WTC11 (cell line): Measurements from ENCODE around the gene PIP4K2A. TPM values are rescaled to one million over a fixed set of nuclear protein-coding genes. Genes with fewer than 3 reads are reported as not detected.

ENCODE experiments used
- ATAC-seq: fragments of 200-7000 bp; cut with Tn5 transposase; 2 replicates; pipeline ENCODE4 v1.10.0; 2021; ENCODE audit warnings: mild to moderate bottlenecking, moderate library complexity
- CTCF ChIA-PET: fragments of 300-600 bp; sonication (Branson Sonifier 250); formaldehyde crosslinking; loops from one replicate; lab custom pipeline; 2021; ENCODE audit warnings: antibody characterized with exemption; lab: Charles Lee
- POLR2A ChIA-PET: fragments of 350-600 bp; sonication (Branson Sonifier 250); formaldehyde crosslinking; loops from one replicate; lab custom pipeline; 2021; ENCODE audit warnings: antibody characterized with exemption; lab: Charles Lee
- DNase-seq: peaks from one replicate; pipeline ENCODE4 v3.0.0; 2021; ENCODE audit warnings: low spot score
- H3K27ac Mint-ChIP-seq: 2 replicates; pipeline ENCODE4 v1.8.0; 2021; ENCODE audit warnings: mixed read lengths
- H3K27me3 Mint-ChIP-seq: 2 replicates; pipeline ENCODE4 v1.8.0; 2021; ENCODE audit warnings: low read depth, mild to moderate bottlenecking, moderate library complexity, mixed read lengths
- H3K36me3 Mint-ChIP-seq: 2 replicates; pipeline ENCODE4 v1.8.0; 2021; ENCODE audit warnings: mixed read lengths
- H3K4me1 Mint-ChIP-seq: 2 replicates; pipeline ENCODE4 v1.8.0; 2022; ENCODE audit warnings: mixed read lengths
- H3K4me3 Mint-ChIP-seq: 2 replicates; pipeline ENCODE4 v1.8.0; 2021; ENCODE audit warnings: mild to moderate bottlenecking, moderate library complexity, mixed read lengths
- H3K9me3 Mint-ChIP-seq: 2 replicates; pipeline ENCODE4 v1.8.0; 2021; ENCODE audit warnings: mixed read lengths
- CREB1 ChIP-seq: sonication (generic); formaldehyde crosslinking; IDR thresholded peaks from 2 replicates; pipeline ENCODE4 v1.8.0; 2023; ENCODE audit warnings: mild to moderate bottlenecking, missing genetic modification reagents
- FOXJ3 ChIP-seq: sonication (generic); formaldehyde crosslinking; IDR thresholded peaks from 2 replicates; pipeline ENCODE4 v1.9.0; 2021; ENCODE audit warnings: missing genetic modification reagents, mild to moderate bottlenecking, borderline replicate concordance
- GRHL2 ChIP-seq: fragments of 250-450 bp; sonication (Bioruptor Pico); IDR thresholded peaks from 2 replicates; pipeline ENCODE4 v1.8.0; 2022; ENCODE audit warnings: mild to moderate bottlenecking, moderate library complexity; ENCODE audit not compliant: insufficient replicate concordance, severe bottlenecking
- JAZF1 ChIP-seq: fragments of 250-450 bp; sonication (Bioruptor Pico); IDR thresholded peaks from 2 replicates; pipeline ENCODE4 v1.9.0; 2021; ENCODE audit warnings: moderate library complexity, mild to moderate bottlenecking, inconsistent platforms
- RORB ChIP-seq: fragments of 250-450 bp; sonication (Bioruptor Pico); IDR thresholded peaks from 2 replicates; pipeline ENCODE4 v1.9.0; 2021; ENCODE audit warnings: mild to moderate bottlenecking
- SMAD3 ChIP-seq: sonication (generic); formaldehyde crosslinking; IDR thresholded peaks from 2 replicates; pipeline ENCODE4 v1.8.0; 2022; ENCODE audit warnings: missing genetic modification reagents, mild to moderate bottlenecking, borderline replicate concordance
- SP1 ChIP-seq: sonication (generic); formaldehyde crosslinking; conservative IDR thresholded peaks from 2 replicates; pipeline ENCODE4 v1.8.1; 2022; ENCODE audit warnings: missing genetic modification reagents
- TP53 ChIP-seq: sonication (generic); formaldehyde crosslinking; IDR thresholded peaks from 2 replicates; pipeline ENCODE4 v1.8.1; 2023; ENCODE audit warnings: mild to moderate bottlenecking, missing genetic modification reagents
- ZBTB21 ChIP-seq: sonication (generic); formaldehyde crosslinking; IDR thresholded peaks from 2 replicates; pipeline ENCODE4 v1.8.1; 2023; ENCODE audit warnings: mild to moderate bottlenecking, missing genetic modification reagents, borderline replicate concordance
- total RNA-seq: library from RNA; stranded (reverse); gene quantifications from 3 replicates; pipeline ENCODE4 v1.2.3, GENCODE V29; 2021
- TF ChIP-seq, protein P1 (sequence below): sonication (generic); formaldehyde crosslinking; IDR thresholded peaks from 2 replicates; pipeline ENCODE4 v1.8.1; 2022; ENCODE audit warnings: low read depth, missing genetic modification reagents, borderline replicate concordance
- TF ChIP-seq, protein P2 (sequence below): sonication (generic); formaldehyde crosslinking; IDR thresholded peaks from 2 replicates; pipeline ENCODE4 v1.8.1; 2022; ENCODE audit warnings: missing genetic modification reagents, borderline replicate concordance
- TF ChIP-seq, protein P3 (sequence below): sonication (generic); formaldehyde crosslinking; IDR thresholded peaks from 2 replicates; pipeline ENCODE4 v1.8.1; 2023; ENCODE audit warnings: mild to moderate bottlenecking, missing genetic modification reagents, borderline replicate concordance
- TF ChIP-seq, protein P4 (sequence below): fragments of 200-600 bp; IDR thresholded peaks from 2 replicates; pipeline ENCODE4 v1.8.0; 2022; ENCODE audit warnings: antibody characterized with exemption
- TF ChIP-seq, protein P5 (sequence below): sonication (generic); formaldehyde crosslinking; IDR thresholded peaks from 2 replicates; pipeline ENCODE4 v1.8.0; 2023; ENCODE audit warnings: missing genetic modification reagents, mild to moderate bottlenecking, borderline replicate concordance

The PIP4K2A gene
- total RNA-seq, 1 experiment from 2014 or later, result 47.5 TPM

DNA sequence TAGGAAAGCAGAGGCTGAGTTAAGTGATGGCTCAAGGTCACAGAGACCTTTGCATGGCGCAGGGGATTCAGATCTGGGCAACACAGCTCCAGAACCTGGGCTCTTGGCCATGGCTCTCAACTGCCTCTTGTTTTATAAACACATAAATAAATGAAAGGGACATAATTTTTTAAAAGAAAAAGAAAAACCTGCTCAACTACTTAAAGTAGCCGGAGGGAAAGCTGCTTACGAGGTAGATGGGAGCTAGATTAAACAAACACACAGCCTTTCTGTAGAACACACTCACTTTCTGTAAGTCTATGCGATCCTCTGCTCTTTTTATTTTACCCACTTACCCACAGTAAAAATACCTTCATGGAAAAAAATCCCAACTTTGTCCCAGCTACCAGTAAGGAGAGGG is 81.3 kb downstream of the PIP4K2A start (continued):
- TF ChIP-seq, protein P1, sequence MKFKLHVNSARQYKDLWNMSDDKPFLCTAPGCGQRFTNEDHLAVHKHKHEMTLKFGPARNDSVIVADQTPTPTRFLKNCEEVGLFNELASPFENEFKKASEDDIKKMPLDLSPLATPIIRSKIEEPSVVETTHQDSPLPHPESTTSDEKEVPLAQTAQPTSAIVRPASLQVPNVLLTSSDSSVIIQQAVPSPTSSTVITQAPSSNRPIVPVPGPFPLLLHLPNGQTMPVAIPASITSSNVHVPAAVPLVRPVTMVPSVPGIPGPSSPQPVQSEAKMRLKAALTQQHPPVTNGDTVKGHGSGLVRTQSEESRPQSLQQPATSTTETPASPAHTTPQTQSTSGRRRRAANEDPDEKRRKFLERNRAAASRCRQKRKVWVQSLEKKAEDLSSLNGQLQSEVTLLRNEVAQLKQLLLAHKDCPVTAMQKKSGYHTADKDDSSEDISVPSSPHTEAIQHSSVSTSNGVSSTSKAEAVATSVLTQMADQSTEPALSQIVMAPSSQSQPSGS (CRISPR knock-in tag), result no peak
- no peak for TF ChIP-seq SMAD3 (CRISPR knock-in tag)

DNA sequence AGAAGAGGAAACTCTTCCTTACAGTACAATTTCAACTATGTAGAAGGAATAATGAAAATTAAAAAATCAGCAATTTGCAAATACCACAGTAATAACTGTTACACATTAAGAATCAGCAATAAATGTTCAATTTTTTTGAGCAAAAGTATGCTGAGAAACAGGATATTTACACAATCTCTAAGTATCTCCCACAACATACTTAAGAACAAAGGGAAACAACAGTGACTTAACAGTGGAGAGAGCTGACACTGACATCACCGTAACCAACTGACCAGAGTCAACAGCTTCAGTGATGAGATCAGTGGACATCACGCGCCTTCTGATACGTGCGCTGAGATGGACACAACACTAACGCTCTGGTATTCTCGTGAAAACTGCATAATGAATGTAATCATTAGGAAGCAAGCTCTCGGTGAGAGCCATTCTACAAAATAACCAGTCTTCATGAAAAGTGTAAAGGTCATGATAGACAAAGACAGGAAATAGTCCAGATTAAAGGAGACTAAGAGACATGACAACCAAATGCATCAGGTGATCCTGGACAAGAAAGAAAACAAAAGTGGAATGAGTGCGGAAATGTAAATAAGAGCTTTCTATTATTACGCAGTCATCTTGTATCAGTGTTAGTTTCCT is 82.6 kb downstream of the PIP4K2A start:
- Mint-ChIP-seq H3K36me3 (peaks cover 2% of the 10 kb centered on the region; the same call in 1 of the 2 replicates), H3K27ac (peak overlapping the region; percentile 33), H3K4me1 (peaks cover 62% of the 10 kb centered on the region), H3K4me3 (no peak overlapping the region), H3K27me3 (no peaks in the 10 kb centered on the region), H3K9me3 (peaks cover 2% of the 10 kb centered on the region)
- CTCF ChIA-PET, result no interaction called here
- no peak for DNase-seq
- POLR2A ChIA-PET, result no interaction called here
- no peak for ATAC-seq
- no peak for TF ChIP-seq ZBTB21 (CRISPR knock-in tag)
- no peak for TF ChIP-seq GRHL2
- TF ChIP-seq SP1, result no peak
- TF ChIP-seq, protein P2, sequence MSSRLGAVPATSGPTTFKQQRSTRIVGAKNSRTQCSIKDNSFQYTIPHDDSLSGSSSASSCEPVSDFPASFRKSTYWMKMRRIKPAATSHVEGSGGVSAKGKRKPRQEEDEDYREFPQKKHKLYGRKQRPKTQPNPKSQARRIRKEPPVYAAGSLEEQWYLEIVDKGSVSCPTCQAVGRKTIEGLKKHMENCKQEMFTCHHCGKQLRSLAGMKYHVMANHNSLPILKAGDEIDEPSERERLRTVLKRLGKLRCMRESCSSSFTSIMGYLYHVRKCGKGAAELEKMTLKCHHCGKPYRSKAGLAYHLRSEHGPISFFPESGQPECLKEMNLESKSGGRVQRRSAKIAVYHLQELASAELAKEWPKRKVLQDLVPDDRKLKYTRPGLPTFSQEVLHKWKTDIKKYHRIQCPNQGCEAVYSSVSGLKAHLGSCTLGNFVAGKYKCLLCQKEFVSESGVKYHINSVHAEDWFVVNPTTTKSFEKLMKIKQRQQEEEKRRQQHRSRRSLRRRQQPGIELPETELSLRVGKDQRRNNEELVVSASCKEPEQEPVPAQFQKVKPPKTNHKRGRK (CRISPR knock-in tag), result no peak
- no peak for TF ChIP-seq TP53 (CRISPR knock-in tag)
- no peak for TF ChIP-seq FOXJ3 (CRISPR knock-in tag)
- TF ChIP-seq, protein P3, sequence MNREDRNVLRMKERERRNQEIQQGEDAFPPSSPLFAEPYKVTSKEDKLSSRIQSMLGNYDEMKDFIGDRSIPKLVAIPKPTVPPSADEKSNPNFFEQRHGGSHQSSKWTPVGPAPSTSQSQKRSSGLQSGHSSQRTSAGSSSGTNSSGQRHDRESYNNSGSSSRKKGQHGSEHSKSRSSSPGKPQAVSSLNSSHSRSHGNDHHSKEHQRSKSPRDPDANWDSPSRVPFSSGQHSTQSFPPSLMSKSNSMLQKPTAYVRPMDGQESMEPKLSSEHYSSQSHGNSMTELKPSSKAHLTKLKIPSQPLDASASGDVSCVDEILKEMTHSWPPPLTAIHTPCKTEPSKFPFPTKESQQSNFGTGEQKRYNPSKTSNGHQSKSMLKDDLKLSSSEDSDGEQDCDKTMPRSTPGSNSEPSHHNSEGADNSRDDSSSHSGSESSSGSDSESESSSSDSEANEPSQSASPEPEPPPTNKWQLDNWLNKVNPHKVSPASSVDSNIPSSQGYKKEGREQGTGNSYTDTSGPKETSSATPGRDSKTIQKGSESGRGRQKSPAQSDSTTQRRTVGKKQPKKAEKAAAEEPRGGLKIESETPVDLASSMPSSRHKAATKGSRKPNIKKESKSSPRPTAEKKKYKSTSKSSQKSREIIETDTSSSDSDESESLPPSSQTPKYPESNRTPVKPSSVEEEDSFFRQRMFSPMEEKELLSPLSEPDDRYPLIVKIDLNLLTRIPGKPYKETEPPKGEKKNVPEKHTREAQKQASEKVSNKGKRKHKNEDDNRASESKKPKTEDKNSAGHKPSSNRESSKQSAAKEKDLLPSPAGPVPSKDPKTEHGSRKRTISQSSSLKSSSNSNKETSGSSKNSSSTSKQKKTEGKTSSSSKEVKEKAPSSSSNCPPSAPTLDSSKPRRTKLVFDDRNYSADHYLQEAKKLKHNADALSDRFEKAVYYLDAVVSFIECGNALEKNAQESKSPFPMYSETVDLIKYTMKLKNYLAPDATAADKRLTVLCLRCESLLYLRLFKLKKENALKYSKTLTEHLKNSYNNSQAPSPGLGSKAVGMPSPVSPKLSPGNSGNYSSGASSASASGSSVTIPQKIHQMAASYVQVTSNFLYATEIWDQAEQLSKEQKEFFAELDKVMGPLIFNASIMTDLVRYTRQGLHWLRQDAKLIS, result no peak
- TF ChIP-seq, protein P4, sequence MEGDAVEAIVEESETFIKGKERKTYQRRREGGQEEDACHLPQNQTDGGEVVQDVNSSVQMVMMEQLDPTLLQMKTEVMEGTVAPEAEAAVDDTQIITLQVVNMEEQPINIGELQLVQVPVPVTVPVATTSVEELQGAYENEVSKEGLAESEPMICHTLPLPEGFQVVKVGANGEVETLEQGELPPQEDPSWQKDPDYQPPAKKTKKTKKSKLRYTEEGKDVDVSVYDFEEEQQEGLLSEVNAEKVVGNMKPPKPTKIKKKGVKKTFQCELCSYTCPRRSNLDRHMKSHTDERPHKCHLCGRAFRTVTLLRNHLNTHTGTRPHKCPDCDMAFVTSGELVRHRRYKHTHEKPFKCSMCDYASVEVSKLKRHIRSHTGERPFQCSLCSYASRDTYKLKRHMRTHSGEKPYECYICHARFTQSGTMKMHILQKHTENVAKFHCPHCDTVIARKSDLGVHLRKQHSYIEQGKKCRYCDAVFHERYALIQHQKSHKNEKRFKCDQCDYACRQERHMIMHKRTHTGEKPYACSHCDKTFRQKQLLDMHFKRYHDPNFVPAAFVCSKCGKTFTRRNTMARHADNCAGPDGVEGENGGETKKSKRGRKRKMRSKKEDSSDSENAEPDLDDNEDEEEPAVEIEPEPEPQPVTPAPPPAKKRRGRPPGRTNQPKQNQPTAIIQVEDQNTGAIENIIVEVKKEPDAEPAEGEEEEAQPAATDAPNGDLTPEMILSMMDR, result no peak
- TF ChIP-seq, protein P5, sequence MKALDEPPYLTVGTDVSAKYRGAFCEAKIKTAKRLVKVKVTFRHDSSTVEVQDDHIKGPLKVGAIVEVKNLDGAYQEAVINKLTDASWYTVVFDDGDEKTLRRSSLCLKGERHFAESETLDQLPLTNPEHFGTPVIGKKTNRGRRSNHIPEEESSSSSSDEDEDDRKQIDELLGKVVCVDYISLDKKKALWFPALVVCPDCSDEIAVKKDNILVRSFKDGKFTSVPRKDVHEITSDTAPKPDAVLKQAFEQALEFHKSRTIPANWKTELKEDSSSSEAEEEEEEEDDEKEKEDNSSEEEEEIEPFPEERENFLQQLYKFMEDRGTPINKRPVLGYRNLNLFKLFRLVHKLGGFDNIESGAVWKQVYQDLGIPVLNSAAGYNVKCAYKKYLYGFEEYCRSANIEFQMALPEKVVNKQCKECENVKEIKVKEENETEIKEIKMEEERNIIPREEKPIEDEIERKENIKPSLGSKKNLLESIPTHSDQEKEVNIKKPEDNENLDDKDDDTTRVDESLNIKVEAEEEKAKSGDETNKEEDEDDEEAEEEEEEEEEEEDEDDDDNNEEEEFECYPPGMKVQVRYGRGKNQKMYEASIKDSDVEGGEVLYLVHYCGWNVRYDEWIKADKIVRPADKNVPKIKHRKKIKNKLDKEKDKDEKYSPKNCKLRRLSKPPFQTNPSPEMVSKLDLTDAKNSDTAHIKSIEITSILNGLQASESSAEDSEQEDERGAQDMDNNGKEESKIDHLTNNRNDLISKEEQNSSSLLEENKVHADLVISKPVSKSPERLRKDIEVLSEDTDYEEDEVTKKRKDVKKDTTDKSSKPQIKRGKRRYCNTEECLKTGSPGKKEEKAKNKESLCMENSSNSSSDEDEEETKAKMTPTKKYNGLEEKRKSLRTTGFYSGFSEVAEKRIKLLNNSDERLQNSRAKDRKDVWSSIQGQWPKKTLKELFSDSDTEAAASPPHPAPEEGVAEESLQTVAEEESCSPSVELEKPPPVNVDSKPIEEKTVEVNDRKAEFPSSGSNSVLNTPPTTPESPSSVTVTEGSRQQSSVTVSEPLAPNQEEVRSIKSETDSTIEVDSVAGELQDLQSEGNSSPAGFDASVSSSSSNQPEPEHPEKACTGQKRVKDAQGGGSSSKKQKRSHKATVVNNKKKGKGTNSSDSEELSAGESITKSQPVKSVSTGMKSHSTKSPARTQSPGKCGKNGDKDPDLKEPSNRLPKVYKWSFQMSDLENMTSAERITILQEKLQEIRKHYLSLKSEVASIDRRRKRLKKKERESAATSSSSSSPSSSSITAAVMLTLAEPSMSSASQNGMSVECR (CRISPR knock-in tag), result no peak
- TF ChIP-seq RORB, result no peak
- no peak for TF ChIP-seq JAZF1
- TF ChIP-seq CREB1 (CRISPR knock-in tag), result no peak
- TF ChIP-seq, all 79 proteins: peak for 0
